Neural cell (in vitro differentiated cells): Measurements from ENCODE around the gene RAX.

Source experiments
- CTCF ChIP-seq: fragments of 450-650 bp; IDR thresholded peaks from 2 replicates; pipeline ENCODE4 v1.5.1; 2014; ENCODE audit warnings: antibody characterized with exemption, mild to moderate bottlenecking, moderate library complexity; ENCODE audit not compliant: poor library complexity, severe bottlenecking
- EP300 ChIP-seq: fragments of 450-650 bp; conservative IDR thresholded peaks from 2 replicates; pipeline ENCODE4 v1.6.1; 2014; ENCODE audit warnings: antibody characterized with exemption, mild to moderate bottlenecking, moderate library complexity; ENCODE audit not compliant: poor library complexity, severe bottlenecking
- EZH2 ChIP-seq: fragments of 200-600, 300-800 bp; shearing (Covaris generic), sonication (generic); IDR thresholded peaks from 2 replicates; pipeline ENCODE4 v1.6.1; 2014; ENCODE audit warnings: antibody characterized with exemption, low read length, borderline replicate concordance, mild to moderate bottlenecking; ENCODE audit not compliant: insufficient read depth, poor library complexity, severe bottlenecking
- MXI1 ChIP-seq: fragments of 450-650 bp; conservative IDR thresholded peaks from 2 replicates; pipeline ENCODE4 v1.6.1; 2014; ENCODE audit warnings: antibody characterized with exemption, mild to moderate bottlenecking; ENCODE audit not compliant: poor library complexity, severe bottlenecking
- POLR2AphosphoS5 ChIP-seq: IDR thresholded peaks from 2 replicates; pipeline ENCODE4 v1.6.1; 2012
- RAD21 ChIP-seq: fragments of 450-650 bp; conservative IDR thresholded peaks from 2 replicates; pipeline ENCODE4 v1.6.1; 2014; ENCODE audit warnings: antibody characterized with exemption, mild to moderate bottlenecking, moderate library complexity
- REST ChIP-seq: IDR thresholded peaks from 2 replicates; pipeline ENCODE4 v1.6.1; 2012; ENCODE audit warnings: borderline replicate concordance

DNA sequence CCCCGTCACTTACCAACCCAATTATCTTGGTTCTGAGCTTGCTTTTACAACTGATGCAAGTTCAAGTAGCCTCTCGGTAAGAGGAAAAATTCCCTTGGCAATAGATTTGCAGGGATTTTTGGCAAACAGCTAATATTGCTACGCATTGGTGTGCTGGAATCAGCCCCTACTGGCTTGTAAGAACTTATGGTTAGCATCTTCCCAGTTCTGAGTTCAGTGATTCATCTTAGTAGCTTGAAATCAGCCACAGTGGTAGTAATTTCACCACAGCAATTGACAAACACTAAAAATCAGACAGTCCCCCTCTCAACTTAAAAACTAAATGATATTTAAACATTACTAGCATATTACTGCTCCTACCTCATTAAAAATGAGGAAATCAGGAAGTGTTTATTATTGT lies 5.9 kb upstream of the RAX start:
- TF ChIP-seq POLR2AphosphoS5 (no peak), EZH2 (no peak), CTCF (no peak), RAD21 (no peak), REST (no peak), MXI1 (no peak), EP300 (no peak)
